WTC11 (cell line): ENCODE data around the gene VEPH1. TPM values are rescaled to one million over a fixed set of nuclear protein-coding genes. Genes with fewer than 3 reads are reported as not detected.

Source experiments
- ATAC-seq: fragments of 200-7000 bp; cut with Tn5 transposase; 2 replicates; pipeline ENCODE4 v1.10.0; 2021; ENCODE audit warnings: mild to moderate bottlenecking, moderate library complexity
- CTCF ChIA-PET: fragments of 300-600 bp; sonication (Branson Sonifier 250); formaldehyde crosslinking; loops from one replicate; lab custom pipeline; 2021; ENCODE audit warnings: antibody characterized with exemption; lab: Charles Lee
- POLR2A ChIA-PET: fragments of 350-600 bp; sonication (Branson Sonifier 250); formaldehyde crosslinking; loops from one replicate; lab custom pipeline; 2021; ENCODE audit warnings: antibody characterized with exemption; lab: Charles Lee
- DNase-seq: peaks from one replicate; pipeline ENCODE4 v3.0.0; 2021; ENCODE audit warnings: low spot score
- H3K27ac Mint-ChIP-seq: 2 replicates; pipeline ENCODE4 v1.8.0; 2021; ENCODE audit warnings: mixed read lengths
- H3K27me3 Mint-ChIP-seq: 2 replicates; pipeline ENCODE4 v1.8.0; 2021; ENCODE audit warnings: low read depth, mild to moderate bottlenecking, moderate library complexity, mixed read lengths
- H3K36me3 Mint-ChIP-seq: 2 replicates; pipeline ENCODE4 v1.8.0; 2021; ENCODE audit warnings: mixed read lengths
- H3K4me1 Mint-ChIP-seq: 2 replicates; pipeline ENCODE4 v1.8.0; 2022; ENCODE audit warnings: mixed read lengths
- H3K4me3 Mint-ChIP-seq: 2 replicates; pipeline ENCODE4 v1.8.0; 2021; ENCODE audit warnings: mild to moderate bottlenecking, moderate library complexity, mixed read lengths
- H3K9me3 Mint-ChIP-seq: 2 replicates; pipeline ENCODE4 v1.8.0; 2021; ENCODE audit warnings: mixed read lengths
- CREB1 ChIP-seq: sonication (generic); formaldehyde crosslinking; IDR thresholded peaks from 2 replicates; pipeline ENCODE4 v1.8.0; 2023; ENCODE audit warnings: mild to moderate bottlenecking, missing genetic modification reagents
- CTCF ChIP-seq: fragments of 200-600 bp; IDR thresholded peaks from 2 replicates; pipeline ENCODE4 v1.8.0; 2022; ENCODE audit warnings: antibody characterized with exemption
- ELF4 ChIP-seq: sonication (generic); formaldehyde crosslinking; IDR thresholded peaks from 2 replicates; pipeline ENCODE4 v1.8.1; 2022; ENCODE audit warnings: low read depth, mild to moderate bottlenecking, moderate library complexity, missing genetic modification reagents
- JAZF1 ChIP-seq: fragments of 250-450 bp; sonication (Bioruptor Pico); IDR thresholded peaks from 2 replicates; pipeline ENCODE4 v1.9.0; 2021; ENCODE audit warnings: moderate library complexity, mild to moderate bottlenecking, inconsistent platforms
- KAT7 ChIP-seq: sonication (generic); formaldehyde crosslinking; IDR thresholded peaks from 2 replicates; pipeline ENCODE4 v1.8.1; 2023; ENCODE audit warnings: missing genetic modification reagents, mild to moderate bottlenecking, borderline replicate concordance
- MLX ChIP-seq: sonication (generic); formaldehyde crosslinking; IDR thresholded peaks from 2 replicates; pipeline ENCODE4 v1.8.1; 2023; ENCODE audit warnings: mild to moderate bottlenecking, missing genetic modification reagents, moderate library complexity
- MYBL2 ChIP-seq: sonication (generic); formaldehyde crosslinking; IDR thresholded peaks from 2 replicates; pipeline ENCODE4 v1.8.1; 2023; ENCODE audit warnings: mild to moderate bottlenecking, moderate library complexity, missing genetic modification reagents
- NR1H2 ChIP-seq: sonication (generic); formaldehyde crosslinking; IDR thresholded peaks from 2 replicates; pipeline ENCODE4 v1.9.0; 2021; ENCODE audit warnings: mild to moderate bottlenecking, moderate library complexity, missing genetic modification reagents
- RORB ChIP-seq: fragments of 250-450 bp; sonication (Bioruptor Pico); IDR thresholded peaks from 2 replicates; pipeline ENCODE4 v1.9.0; 2021; ENCODE audit warnings: mild to moderate bottlenecking
- TEAD4 ChIP-seq: sonication (generic); formaldehyde crosslinking; IDR thresholded peaks from 2 replicates; pipeline ENCODE4 v1.8.0; 2022; ENCODE audit warnings: mild to moderate bottlenecking, missing genetic modification reagents
- TP53 ChIP-seq: sonication (generic); formaldehyde crosslinking; IDR thresholded peaks from 2 replicates; pipeline ENCODE4 v1.8.1; 2023; ENCODE audit warnings: mild to moderate bottlenecking, missing genetic modification reagents
- ZMAT4 ChIP-seq: fragments of 250-450 bp; sonication (Bioruptor Pico); IDR thresholded peaks from 2 replicates; pipeline ENCODE4 v1.9.0; 2021; ENCODE audit warnings: mild to moderate bottlenecking
- ZNF263 ChIP-seq: sonication (generic); formaldehyde crosslinking; IDR thresholded peaks from 2 replicates; pipeline ENCODE4 v1.8.1; 2022; ENCODE audit warnings: low read depth, mild to moderate bottlenecking, moderate library complexity, missing genetic modification reagents
- ZNF281 ChIP-seq: sonication (generic); formaldehyde crosslinking; IDR thresholded peaks from 2 replicates; pipeline ENCODE4 v1.8.0; 2023; ENCODE audit warnings: mild to moderate bottlenecking, missing genetic modification reagents
- ZNF396 ChIP-seq: fragments of 250-450 bp; sonication (Bioruptor Pico); IDR thresholded peaks from 2 replicates; pipeline ENCODE4 v1.8.0; 2021; ENCODE audit warnings: mild to moderate bottlenecking, moderate library complexity, borderline replicate concordance
- ZNF423 ChIP-seq: fragments of 250-450 bp; sonication (Bioruptor Pico); IDR thresholded peaks from 2 replicates; pipeline ENCODE4 v2.1.2; 2022; ENCODE audit warnings: mild to moderate bottlenecking, moderate library complexity
- ZNF425 ChIP-seq: fragments of 250-450 bp; sonication (Bioruptor Pico); conservative IDR thresholded peaks from 2 replicates; pipeline ENCODE4 v1.9.0; 2021; ENCODE audit warnings: mild to moderate bottlenecking
- ZNF532 ChIP-seq: fragments of 250-450 bp; sonication (Bioruptor Pico); IDR thresholded peaks from 2 replicates; pipeline ENCODE4 v1.9.0; 2021; ENCODE audit warnings: mild to moderate bottlenecking, borderline replicate concordance
- total RNA-seq: library from RNA; stranded (reverse); gene quantifications from 3 replicates; pipeline ENCODE4 v1.2.3, GENCODE V29; 2021

The VEPH1 gene
- total RNA-seq, 1 experiment from 2014 or later, result 10.8 TPM

GRCh38 chr3:157261000-157261399, 242.2 kb downstream of the VEPH1 start (continued):
- TF ChIP-seq CREB1 (CRISPR knock-in tag) (no peak), TP53 (no peak), NR1H2 (CRISPR knock-in tag) (no peak), RORB (CRISPR knock-in tag) (no peak), MYBL2 (CRISPR knock-in tag) (no peak), KAT7 (CRISPR knock-in tag) (no peak), CTCF (no peak), ZNF532 (CRISPR knock-in tag) (no peak)
- TF ChIP-seq, all 79 proteins: peak for 0

- CTCF ChIA-PET, result no interaction called here
- H3K36me3 Mint-ChIP-seq, result no peaks in the 10 kb centered on the region
- POLR2A ChIA-PET, result no interaction called here
These were observed 243.4 kb downstream of the VEPH1 start for GRCh38 chr3:157259825-157260224.

More at GRCh38 chr3:157259825-157260224, 243.4 kb downstream of the VEPH1 start:
- TF ChIP-seq ELF4 (CRISPR knock-in tag), result no peak
- no peak for TF ChIP-seq MLX
- no peak for TF ChIP-seq ZNF396
- TF ChIP-seq ZNF281 (CRISPR knock-in tag), result no peak
- no peak for TF ChIP-seq RORB (CRISPR knock-in tag)
- no peak for TF ChIP-seq ZMAT4 (CRISPR knock-in tag)
- TF ChIP-seq ZNF425 (CRISPR knock-in tag), result no peak
- no peak for TF ChIP-seq MYBL2 (CRISPR knock-in tag)
- no peak for TF ChIP-seq ZNF423 (CRISPR knock-in tag)
- no peak for TF ChIP-seq TEAD4 (CRISPR knock-in tag)
- TF ChIP-seq JAZF1, result no peak
- TF ChIP-seq ZNF263 (CRISPR knock-in tag), result no peak
- Mint-ChIP-seq H3K4me1 (peaks cover 61% of the 10 kb centered on the region), H3K27ac (no peak overlapping the region), H3K4me3 (no peak overlapping the region), H3K9me3 (peaks cover 10% of the 10 kb centered on the region), H3K27me3 (peaks cover 8% of the 10 kb centered on the region)
- DNase-seq, result no peak
- ATAC-seq, result no peak
